ENCODE data around the gene ABCA9.
A peak's percentile ranks its signal among the peaks of the same experiment; 100 is the strongest.

ABCA9 gene

GRCh38 chr17:69046121-69046807, 14.5 kb downstream of the ABCA9 start (continued):
- TF ChIP-seq ZNF266 (tag by site-specific recombination; IDR thresholded peaks at IDR 0.05; ENCODE audit: low read depth) = no peak
- TF ChIP-seq AEBP2 (tag by site-specific recombination; IDR thresholded peaks at IDR 0.05; ENCODE audit: borderline replicate concordance) = no peak
- no peak for TF ChIP-seq ZSCAN5A (tag by site-specific recombination; IDR thresholded peaks at IDR 0.05)
- no peak for TF ChIP-seq ZNF664 (tag by site-specific recombination; IDR thresholded peaks at IDR 0.05)
- TF ChIP-seq ZNF518A (tag by site-specific recombination; conservative IDR thresholded peaks at IDR 0.05; ENCODE audit: low read depth) = no peak

GRCh38 chr17:69045646-69046045, 15.1 kb downstream of the ABCA9 start:
- Histone ChIP-seq H3K27ac (ENCODE audit: extremely low read depth, low read depth, low read length) (no peak overlapping the region), H3K4me1 (ENCODE audit: control insufficient read depth, insufficient read depth, low read length) (no peaks in the 10 kb centered on the region), H3K36me3 (ENCODE audit: control insufficient read depth in 2 of 2, insufficient read depth in 1 of 2, low read length in 2 of 2) (no peaks in the 10 kb centered on the region), H3K4me3 (ENCODE audit: low read depth, low read length) (no peak overlapping the region), H3K9me3 (ENCODE audit: control insufficient read depth, insufficient read depth, low read depth, low read length) (no peaks in the 10 kb centered on the region)
- POLR2A ChIA-PET = no interaction called here
- CTCF ChIA-PET = no interaction called here
- TF ChIP-seq ZNF600 (tag by site-specific recombination; IDR thresholded peaks at IDR 0.05) (no peak), MZF1 (tag by site-specific recombination; IDR thresholded peaks at IDR 0.05; ENCODE audit: borderline replicate concordance) (peak; percentile 44; the same call in 1 of the 2 replicates)

- Histone ChIP-seq H3K27ac (ENCODE audit: extremely low read depth, low read depth, low read length) (no peak overlapping the region), H3K4me1 (ENCODE audit: control insufficient read depth, insufficient read depth, low read length) (no peaks in the 10 kb centered on the region), H3K9me3 (ENCODE audit: control insufficient read depth, insufficient read depth, low read depth, low read length) (no peaks in the 10 kb centered on the region), H3K4me3 (ENCODE audit: low read depth, low read length) (no peak overlapping the region), H3K36me3 (ENCODE audit: control insufficient read depth in 2 of 2, insufficient read depth in 1 of 2, low read length in 2 of 2) (no peaks in the 10 kb centered on the region)
- CTCF ChIA-PET = no interaction called here
- TF ChIP-seq ZNF664 (tag by site-specific recombination; IDR thresholded peaks at IDR 0.05) (no peak), ZNF777 (tag by site-specific recombination; IDR thresholded peaks at IDR 0.05; ENCODE audit: borderline replicate concordance) (no peak), ZNF791 (tag by site-specific recombination; IDR thresholded peaks at IDR 0.05) (no peak), TSHZ1 (tag by site-specific recombination; IDR thresholded peaks at IDR 0.05; ENCODE audit: borderline replicate concordance) (no peak), ZNF768 (tag by site-specific recombination; IDR thresholded peaks at IDR 0.05) (no peak), ZNF148 (tag by site-specific recombination; IDR thresholded peaks at IDR 0.05; ENCODE audit: borderline replicate concordance) (no peak)
- POLR2A ChIA-PET = no interaction called here
These were observed 16.4 kb downstream of the ABCA9 start for GRCh38 chr17:69044371-69044770.
